Coronary artery (tissue), 2 donors: Measurements from ENCODE around the gene NDST4.

Experiments used
- DNase-seq: peaks from one replicate; pipeline ENCODE4 v3.0.0-alpha.2; 2017; ENCODE audit warnings: low spot score
- H3K27ac ChIP-seq, 2 donors: fragments of 200-600 bp; sonication (generic); one replicate each; pipeline ENCODE4 v1.5.1; 2016 to 2019
- H3K4me3 ChIP-seq: fragments of 200-600 bp; sonication (generic); 2 replicates; pipeline ENCODE4 v1.5.1; 2016; ENCODE audit warnings: mild to moderate bottlenecking, moderate library complexity
- CTCF ChIP-seq: fragments of 200-600 bp; sonication (generic); IDR thresholded peaks from one replicate; pipeline ENCODE4 v1.5.1; 2019; ENCODE audit warnings: antibody characterized with exemption

Gene NDST4

GRCh38 chr4:115113506-115114106 lies at the start of gene NDST4:
Gene NDST4, minus strand, starts transcription at chr4:115113620. Its CDS starts 36,584 bp downstream, at chr4:115077036.
- no peak for DNase-seq
- peak within 1 kb of the TSS; percentile 40 for H3K4me3 ChIP-seq
- no peak within 1 kb of the TSS for H3K27ac ChIP-seq
- TF ChIP-seq CTCF = no peak

DNA sequence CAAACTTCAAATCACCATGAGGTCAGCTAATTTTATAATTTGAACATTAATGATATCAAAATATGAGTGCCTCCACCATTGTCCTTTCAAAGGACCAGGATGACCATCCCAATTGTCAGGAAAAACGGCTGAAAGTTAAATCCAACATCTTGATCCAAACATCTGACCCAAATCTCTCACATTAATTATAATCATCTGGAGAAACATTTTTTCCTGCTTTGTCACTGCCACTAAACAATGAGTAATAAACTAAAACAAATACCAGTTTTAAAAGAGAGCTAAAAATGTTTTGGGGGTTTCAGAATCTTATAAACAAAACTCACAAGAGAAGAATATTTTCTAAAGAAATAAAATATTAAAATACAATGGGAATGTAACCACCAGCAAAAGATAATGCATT lies 45.7 kb upstream of the NDST4 start:
- Histone ChIP-seq H3K4me3 (no peak overlapping the region), H3K27ac (no peak overlapping the region)
- TF ChIP-seq CTCF = no peak
- DNase-seq = no peak

DNA sequence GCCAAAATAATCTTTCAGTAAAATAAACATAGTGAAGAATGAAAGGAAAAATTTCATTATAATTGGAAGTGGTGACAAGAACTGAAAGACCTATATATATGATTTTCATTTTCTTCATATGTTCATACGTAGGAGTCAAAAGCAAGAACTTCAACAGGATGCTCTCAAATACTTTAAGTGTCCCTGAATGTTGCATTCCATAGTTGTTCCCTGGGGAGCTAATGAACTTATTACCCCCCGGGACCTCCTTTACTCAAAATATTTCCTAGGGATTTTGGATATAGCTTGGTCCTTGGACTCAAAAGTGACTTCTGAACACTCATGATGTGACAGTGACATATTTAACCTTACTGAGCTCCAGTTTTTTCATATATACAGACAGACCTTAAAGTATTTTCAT lies 44.9 kb upstream of the NDST4 start:
- H3K4me3 ChIP-seq = no peak overlapping the region
- no peak for TF ChIP-seq CTCF
- no peak overlapping the region for H3K27ac ChIP-seq
- DNase-seq = no peak

DNA sequence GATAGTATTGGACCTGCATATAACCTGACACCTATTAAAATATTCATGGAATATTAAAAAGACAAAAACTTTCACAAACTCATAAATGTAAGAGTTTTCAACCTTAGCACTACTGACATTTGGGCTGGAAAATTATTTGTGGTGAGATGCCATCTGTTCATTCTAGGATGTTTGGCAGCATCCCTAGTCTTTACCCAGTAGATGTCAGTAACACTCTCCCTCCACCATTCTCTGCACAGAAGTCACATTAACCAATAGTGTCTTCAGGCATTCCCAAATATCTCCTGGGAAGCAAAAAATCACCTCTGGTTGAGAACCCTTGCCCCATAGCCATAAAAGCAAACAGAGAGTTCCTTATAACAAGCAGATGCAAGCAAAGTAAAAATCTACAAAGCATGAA lies 41.4 kb upstream of the NDST4 start:
- no peak for TF ChIP-seq CTCF

GRCh38 chr4:115152965-115153364 lies 39.5 kb upstream of the NDST4 start:
- Histone ChIP-seq H3K4me3 (no peak overlapping the region), H3K27ac (no peak overlapping the region)
- no peak for TF ChIP-seq CTCF
- no peak for DNase-seq

More for the DNA sequence above, 41.4 kb upstream of the NDST4 start:
- Histone ChIP-seq H3K27ac (no peak overlapping the region), H3K4me3 (no peak overlapping the region)
- no peak for DNase-seq

- DNase-seq = no peak
- no peak overlapping the region for H3K4me3 ChIP-seq
- no peak for TF ChIP-seq CTCF
- H3K27ac ChIP-seq = no peak overlapping the region
Observed at GRCh38 chr4:115152081-115152480, 38.7 kb upstream of the NDST4 start.

GRCh38 chr4:115149106-115149505 lies 35.7 kb upstream of the NDST4 start:
- H3K4me3 ChIP-seq = no peak overlapping the region
- no peak for DNase-seq
- no peak for TF ChIP-seq CTCF
- no peak overlapping the region for H3K27ac ChIP-seq
